CD4-positive, alpha-beta T cell treated with Interleukin-17A for 1 hour (primary cell): ENCODE measurements around the gene GPR22.

Experiments
- DNase-seq: peaks from one replicate; pipeline ENCODE4 v3.0.0-alpha.2; 2020

Gene GPR22

GRCh38 chr7:107480932-107481331, 11.1 kb downstream of the GPR22 start:
- no peak for DNase-seq

GRCh38 chr7:107482571-107482970, 12.7 kb downstream of the GPR22 start:
- DNase-seq: no peak

GRCh38 chr7:107486041-107486440, 16.2 kb downstream of the GPR22 start:
- no peak for DNase-seq

- no peak for DNase-seq
Observed at GRCh38 chr7:107492875-107493274, 23.0 kb downstream of the GPR22 start.

- DNase-seq: no peak
Observed at GRCh38 chr7:107494315-107494751, 24.5 kb downstream of the GPR22 start.

GRCh38 chr7:107494884-107495283, 25.0 kb downstream of the GPR22 start:
- no peak for DNase-seq

- no peak for DNase-seq
Observed at GRCh38 chr7:107495516-107495915, 25.7 kb downstream of the GPR22 start.

GRCh38 chr7:107499731-107500130, 29.9 kb downstream of the GPR22 start:
- no peak for DNase-seq

- DNase-seq: peak; percentile 34
Observed at GRCh38 chr7:107501593-107501992, 31.7 kb downstream of the GPR22 start.

- no peak for DNase-seq
Observed at GRCh38 chr7:107502154-107502553, 32.3 kb downstream of the GPR22 start.

GRCh38 chr7:107502797-107503196, 32.9 kb downstream of the GPR22 start:
- DNase-seq: no peak

GRCh38 chr7:107503687-107504086, 33.8 kb downstream of the GPR22 start:
- no peak for DNase-seq

- DNase-seq: no peak
Observed at GRCh38 chr7:107505362-107505761, 35.5 kb downstream of the GPR22 start.

- DNase-seq: no peak
Observed at GRCh38 chr7:107505997-107506673, 36.3 kb downstream of the GPR22 start.

GRCh38 chr7:107506674-107507339, 37.0 kb downstream of the GPR22 start:
- DNase-seq: no peak
